Mucosa of descending colon (tissue), 3 donors: ENCODE data around the gene BAK1. TPM values are rescaled to one million over a fixed set of nuclear protein-coding genes. Genes with fewer than 3 reads are reported as not detected.

Experiments
- ATAC-seq: fragments of 200-7000 bp; cut with Tn5 transposase; one replicate; pipeline ENCODE4 v1.9.1; 2020; ENCODE audit warnings: mild to moderate bottlenecking, moderate library complexity
- DNase-seq, 3 donors: peaks; one replicate each; pipeline ENCODE4 v3.0.0-alpha.2; 2020
- H3K36me3 ChIP-seq: fragments of 200-600 bp; one replicate; pipeline ENCODE4 v1.8.0; 2021; ENCODE audit warnings: low read depth, mild to moderate bottlenecking
- H3K4me1 ChIP-seq: fragments of 200-600 bp; one replicate; pipeline ENCODE4 v1.8.0; 2021; ENCODE audit warnings: low read depth, mild to moderate bottlenecking
- H3K4me3 ChIP-seq: fragments of 200-600 bp; one replicate; pipeline ENCODE4 v1.8.0; 2021; ENCODE audit warnings: mild to moderate bottlenecking
- H3K9me3 ChIP-seq: fragments of 200-600 bp; one replicate; pipeline ENCODE4 v1.8.0; 2021; ENCODE audit warnings: mild to moderate bottlenecking
- CTCF ChIP-seq: fragments of 200-600 bp; IDR thresholded peaks from one replicate; pipeline ENCODE4 v1.8.0; 2022; ENCODE audit warnings: antibody characterized with exemption, mild to moderate bottlenecking
- intact Hi-C, 2 donors: fragments of 100-400 bp; cut with DNase I in 1 of 2; cut with micrococcal nuclease in 1 of 2; formaldehyde crosslinking; loops; one replicate each; pipeline versions ENCODE4 v1.11.0 to v1.11.1; 2022; cut with DNase I, micrococcal nuclease
- total RNA-seq, 3 donors: library from RNA; stranded (reverse); fragmentation: NEBNext Ultra II Directional in 2 of 3; extraction: Animal tissue kit (Norgen Biotek cat#: 25700) in 2 of 3; gene quantifications; one replicate each; pipeline versions ENCODE4 v1.2.1 to v1.2.4, GENCODE V29; 2021 to 2023
- donor health status: DM: no; HTN: no; CAD: no; lungs with moderate emphysema.
- donor health status: DM: no; HTN: no; CAD: no.
- donor health status: DM: no; HTN: yes; CAD: no.

The BAK1 gene
- total RNA-seq, 3 donors from 2014 or later, result 57.1 to 97.9 (median 90.5) TPM

- intact Hi-C loops, result no loop called here
- no peak for DNase-seq
- Histone ChIP-seq H3K4me3 (no peak overlapping the region), H3K4me1 (peaks cover 32% of the 10 kb centered on the region), H3K9me3 (no peaks in the 10 kb centered on the region), H3K36me3 (no peaks in the 10 kb centered on the region)
- TF ChIP-seq CTCF, result no peak
- ATAC-seq, result no peak
Measured at GRCh38 chr6:33619166-33619840, 39.2 kb upstream of the BAK1 start.

- peaks cover 12% of the 10 kb centered on the region for H3K4me1 ChIP-seq
- no peak overlapping the region for H3K4me3 ChIP-seq
- DNase-seq, result no peak
- H3K36me3 ChIP-seq, result no peaks in the 10 kb centered on the region
- no peaks in the 10 kb centered on the region for H3K9me3 ChIP-seq
- no peak for TF ChIP-seq CTCF
- ATAC-seq, result no peak
- intact Hi-C loops, result no loop called here
Measured at GRCh38 chr6:33616913-33617312, 36.8 kb upstream of the BAK1 start.

- DNase-seq (no peak), ATAC-seq (no peak)
- intact Hi-C loops, result no loop called here
- no peak overlapping the region for H3K4me3 ChIP-seq
- no peaks in the 10 kb centered on the region for H3K9me3 ChIP-seq
- H3K4me1 ChIP-seq, result peaks cover 16% of the 10 kb centered on the region
- no peak for TF ChIP-seq CTCF
- no peaks in the 10 kb centered on the region for H3K36me3 ChIP-seq
Measured at GRCh38 chr6:33616113-33616512, 36.0 kb upstream of the BAK1 start.

GRCh38 chr6:33613795-33614168 is 33.7 kb upstream of the BAK1 start:
- intact Hi-C loops, result no loop called here
- H3K4me1 ChIP-seq, result peaks cover 7% of the 10 kb centered on the region
- no peaks in the 10 kb centered on the region for H3K36me3 ChIP-seq
- ATAC-seq (peak; percentile 49), DNase-seq (no peak)
- TF ChIP-seq CTCF, result no peak
- no peak overlapping the region for H3K4me3 ChIP-seq
- H3K9me3 ChIP-seq, result no peaks in the 10 kb centered on the region

GRCh38 chr6:33613146-33613794 is 33.2 kb upstream of the BAK1 start:
- H3K4me3 ChIP-seq, result no peak overlapping the region
- DNase-seq, result peak in 1 of 3 donors; percentile 11
- no peaks in the 10 kb centered on the region for H3K36me3 ChIP-seq
- TF ChIP-seq CTCF, result no peak
- no peak for ATAC-seq
- no peaks in the 10 kb centered on the region for H3K9me3 ChIP-seq
- peaks cover 7% of the 10 kb centered on the region for H3K4me1 ChIP-seq
- intact Hi-C loops, result no loop called here
